Neural cell (in vitro differentiated cells): ENCODE data around the gene TMEM259. TPM values are rescaled to one million over a fixed set of nuclear protein-coding genes. Genes with fewer than 3 reads are reported as not detected.
"Not testable (repeated sequence)": the region's sequence is repeated elsewhere in the genome, so short reads cannot be mapped to it uniquely, and the experiment has no call there.

Source experiments
- H2AFZ ChIP-seq: fragments of 200-600, 300-800 bp; sonication (generic), shearing (Covaris generic); 2 replicates; pipeline ENCODE4 v1.6.0; 2014; ENCODE audit warnings: low read depth, mild to moderate bottlenecking, antibody characterized with exemption, low read length, moderate library complexity
- H3F3A ChIP-seq: fragments of 200-600 bp; shearing (Covaris generic); 2 replicates; pipeline ENCODE4 v1.6.1; 2016; ENCODE audit warnings: mild to moderate bottlenecking, moderate library complexity, mixed read lengths, antibody characterized with exemption, low read length; ENCODE audit not compliant: insufficient read depth, poor library complexity, severe bottlenecking
- H3K27ac ChIP-seq: fragments of 200-600, 300-800 bp; sonication (generic), shearing (Covaris generic); 2 replicates; pipeline ENCODE4 v1.5.1; 2014; ENCODE audit warnings: mild to moderate bottlenecking, low read length, moderate library complexity
- H3K27me3 ChIP-seq: fragments of 300-800, 200-600 bp; sonication (generic), shearing (Covaris generic); 2 replicates; pipeline ENCODE4 v1.6.0; 2014; ENCODE audit warnings: mild to moderate bottlenecking, low read depth, low read length, moderate library complexity; ENCODE audit not compliant: insufficient read depth
- H3K36me3 ChIP-seq: fragments of 300-800, 200-600 bp; sonication (generic), shearing (Covaris generic); 2 replicates; pipeline ENCODE4 v1.5.1; 2014; ENCODE audit warnings: mild to moderate bottlenecking, antibody characterized with exemption, low read length, moderate library complexity; ENCODE audit not compliant: insufficient read depth
- H3K4me2 ChIP-seq: fragments of 300-800, 200-600 bp; sonication (generic), shearing (Covaris generic); 2 replicates; pipeline ENCODE4 v1.6.0; 2014; ENCODE audit warnings: mild to moderate bottlenecking, low read length
- H3K4me3 ChIP-seq: fragments of 300-800, 200-600 bp; sonication (generic), shearing (Covaris generic); 2 replicates; pipeline ENCODE4 v1.5.1; 2014; ENCODE audit warnings: mild to moderate bottlenecking, low read length, moderate library complexity
- H3K79me2 ChIP-seq: fragments of 200-600 bp; shearing (Covaris generic); replicated peaks from 2 replicates; pipeline ENCODE4 v1.6.0; 2014; ENCODE audit warnings: mild to moderate bottlenecking, low read length, moderate library complexity; ENCODE audit not compliant: insufficient read depth
- H3K9ac ChIP-seq: fragments of 300-800, 200-600 bp; sonication (generic), shearing (Covaris generic); 2 replicates; pipeline ENCODE4 v1.6.1; 2016; ENCODE audit warnings: mild to moderate bottlenecking, low read length, mixed read lengths
- H3K9me2 ChIP-seq: fragments of 200-600 bp; shearing (Covaris generic); 2 replicates; pipeline ENCODE4 v1.6.1; 2016; ENCODE audit warnings: mild to moderate bottlenecking, low read length, mixed read lengths; ENCODE audit not compliant: insufficient read depth
- H3K9me3 ChIP-seq: fragments of 200-600, 300-800 bp; sonication (generic), shearing (Covaris generic); 2 replicates; pipeline ENCODE4 v1.6.1; 2016; ENCODE audit warnings: mild to moderate bottlenecking, mixed run types, low read length, moderate library complexity, mixed read lengths
- H4K20me1 ChIP-seq: fragments of 200-600 bp; shearing (Covaris generic); 2 replicates; pipeline ENCODE4 v1.6.1; 2016; ENCODE audit warnings: mild to moderate bottlenecking, mixed run types; ENCODE audit not compliant: insufficient read depth
- CTCF ChIP-seq: fragments of 450-650 bp; IDR thresholded peaks from 2 replicates; pipeline ENCODE4 v1.5.1; 2014; ENCODE audit warnings: antibody characterized with exemption, mild to moderate bottlenecking, moderate library complexity; ENCODE audit not compliant: poor library complexity, severe bottlenecking
- EP300 ChIP-seq: fragments of 450-650 bp; conservative IDR thresholded peaks from 2 replicates; pipeline ENCODE4 v1.6.1; 2014; ENCODE audit warnings: antibody characterized with exemption, mild to moderate bottlenecking, moderate library complexity; ENCODE audit not compliant: poor library complexity, severe bottlenecking
- EZH2 ChIP-seq: fragments of 200-600, 300-800 bp; shearing (Covaris generic), sonication (generic); IDR thresholded peaks from 2 replicates; pipeline ENCODE4 v1.6.1; 2014; ENCODE audit warnings: antibody characterized with exemption, low read length, borderline replicate concordance, mild to moderate bottlenecking; ENCODE audit not compliant: insufficient read depth, poor library complexity, severe bottlenecking
- MXI1 ChIP-seq: fragments of 450-650 bp; conservative IDR thresholded peaks from 2 replicates; pipeline ENCODE4 v1.6.1; 2014; ENCODE audit warnings: antibody characterized with exemption, mild to moderate bottlenecking; ENCODE audit not compliant: poor library complexity, severe bottlenecking
- POLR2AphosphoS5 ChIP-seq: IDR thresholded peaks from 2 replicates; pipeline ENCODE4 v1.6.1; 2012
- RAD21 ChIP-seq: fragments of 450-650 bp; conservative IDR thresholded peaks from 2 replicates; pipeline ENCODE4 v1.6.1; 2014; ENCODE audit warnings: antibody characterized with exemption, mild to moderate bottlenecking, moderate library complexity
- REST ChIP-seq: IDR thresholded peaks from 2 replicates; pipeline ENCODE4 v1.6.1; 2012; ENCODE audit warnings: borderline replicate concordance
- SMC3 ChIP-seq: fragments of 450-650 bp; conservative IDR thresholded peaks from 2 replicates; pipeline ENCODE4 v1.6.1; 2014; ENCODE audit warnings: antibody characterized with exemption, mild to moderate bottlenecking, moderate library complexity; ENCODE audit not compliant: poor library complexity
- TAF1 ChIP-seq: IDR thresholded peaks from 2 replicates; pipeline ENCODE4 v1.6.1; 2012; ENCODE audit warnings: low read depth
- polyA plus RNA-seq: library from polyadenylated mRNA; depleted of rRNA; stranded (reverse); fragments of >200 nt; gene quantifications from 2 replicates; pipeline ENCODE4 v1.2.3, GENCODE V29; 2014

TMEM259 gene
- polyA plus RNA-seq, 1 donor from 2014 or later = 176 TPM

GRCh38 chr19:1025960-1026782, 5.2 kb upstream of the TMEM259 start, which contains the start of gene CNN2:
Gene CNN2 (plus strand): TSS chr19:1026608. CDS start chr19:1026662, 54 bp downstream.
- H3K4me2 ChIP-seq = peak within 1 kb of the TSS; percentile 35
- no peaks in the 10 kb centered on the region for H3K9me2 ChIP-seq
- peaks cover 19% of the 10 kb centered on the region for H3K79me2 ChIP-seq
- H2AFZ ChIP-seq = peak within 1 kb of the TSS; percentile 65
- no peaks in the 10 kb centered on the region for H3K9me3 ChIP-seq
- H3K36me3 ChIP-seq = no peaks in the 10 kb centered on the region
- H4K20me1 ChIP-seq = no peaks in the 10 kb centered on the region
- H3F3A ChIP-seq = no peaks in the 10 kb centered on the region
- TF ChIP-seq MXI1 (peak; percentile 63), REST (peak; percentile 27), SMC3 (peak; percentile 9), RAD21 (peak; percentile 22), CTCF (no peak), EZH2 (no peak), POLR2AphosphoS5 (peak; percentile 85), TAF1 (no peak), EP300 (peak; percentile 51)
- peak within 1 kb of the TSS; percentile 85 for H3K4me3 ChIP-seq
- peak within 1 kb of the TSS; percentile 91 for H3K9ac ChIP-seq
- peaks cover 5% of the 10 kb centered on the region for H3K27me3 ChIP-seq
- peak within 1 kb of the TSS; percentile 77 for H3K27ac ChIP-seq

- not testable (repeated sequence) for H3K36me3 ChIP-seq, H3K9me3 ChIP-seq, H3K9ac ChIP-seq, H3K27ac ChIP-seq, H2AFZ ChIP-seq, H3K4me3 ChIP-seq, H3K4me2 ChIP-seq, H3K27me3 ChIP-seq, H3F3A ChIP-seq, H4K20me1 ChIP-seq, H3K9me2 ChIP-seq
- peaks cover 27% of the 10 kb centered on the region for H3K79me2 ChIP-seq
Measured at GRCh38 chr19:1025080-1025479, 4.2 kb upstream of the TMEM259 start.

- H4K20me1 ChIP-seq, H3K27me3 ChIP-seq, H3K36me3 ChIP-seq, H3F3A ChIP-seq, H3K4me2 ChIP-seq, H3K27ac ChIP-seq, H3K9me2 ChIP-seq, H3K4me3 ChIP-seq, H3K9me3 ChIP-seq, H3K9ac ChIP-seq, H2AFZ ChIP-seq: not testable (repeated sequence)
- H3K79me2 ChIP-seq = peaks cover 40% of the 10 kb centered on the region
Measured at GRCh38 chr19:1023883-1024188, 2.9 kb upstream of the TMEM259 start.
